HEK293 (cell line): ENCODE measurements around the gene OR5J2.

Experiments used
- KLF16 ChIP-seq: fragments of 450-650 bp; formaldehyde crosslinking; IDR thresholded peaks from 2 replicates; pipeline ENCODE4 v1.5.1; 2017; ENCODE audit warnings: missing biosample characterization, missing genetic modification characterization
- SP3 ChIP-seq: fragments of 450-650 bp; formaldehyde crosslinking; IDR thresholded peaks from 2 replicates; pipeline ENCODE4 v1.5.1; 2016; ENCODE audit warnings: missing biosample characterization, missing genetic modification characterization
- YY1 ChIP-seq: fragments of 450-650 bp; formaldehyde crosslinking; IDR thresholded peaks from 2 replicates; pipeline ENCODE4 v1.5.1; 2018; ENCODE audit warnings: missing biosample characterization, missing genetic modification characterization
- ZFP3 ChIP-seq: fragments of 450-650 bp; formaldehyde crosslinking; IDR thresholded peaks from 2 replicates; pipeline ENCODE4 v1.5.1; 2016; ENCODE audit warnings: low read depth, missing biosample characterization, missing genetic modification characterization
- ZNF16 ChIP-seq: fragments of 450-650 bp; formaldehyde crosslinking; IDR thresholded peaks from 2 replicates; pipeline ENCODE4 v1.5.1; 2016; ENCODE audit warnings: low read depth, missing biosample characterization, missing genetic modification characterization
- ZNF561 ChIP-seq: fragments of 450-650 bp; IDR thresholded peaks from 2 replicates; pipeline ENCODE4 v1.5.1; 2018; ENCODE audit warnings: missing biosample characterization, missing genetic modification characterization, borderline replicate concordance
- ZNF623 ChIP-seq: fragments of 450-650 bp; formaldehyde crosslinking; IDR thresholded peaks from 2 replicates; pipeline ENCODE4 v1.5.1; 2016; ENCODE audit warnings: missing biosample characterization, missing genetic modification characterization
- ZNF747 ChIP-seq: fragments of 450-650 bp; formaldehyde crosslinking; IDR thresholded peaks from 2 replicates; pipeline ENCODE4 v1.5.1; 2016; ENCODE audit warnings: missing biosample characterization, missing genetic modification characterization
- ZNF792 ChIP-seq: fragments of 450-650 bp; formaldehyde crosslinking; IDR thresholded peaks from 2 replicates; pipeline ENCODE4 v1.5.1; 2016; ENCODE audit warnings: missing biosample characterization, missing genetic modification characterization
- TF ChIP-seq, protein P1 (sequence below): fragments of 450-650 bp; formaldehyde crosslinking; IDR thresholded peaks from 2 replicates; pipeline ENCODE4 v1.5.1; 2016; ENCODE audit warnings: missing biosample characterization, missing genetic modification characterization
- TF ChIP-seq, protein P2 (sequence below): fragments of 450-650 bp; formaldehyde crosslinking; IDR thresholded peaks from 2 replicates; pipeline ENCODE4 v1.5.1; 2017; ENCODE audit warnings: missing biosample characterization, missing genetic modification characterization
- TF ChIP-seq, protein P3 (sequence below): fragments of 450-650 bp; formaldehyde crosslinking; IDR thresholded peaks from 2 replicates; pipeline ENCODE4 v1.5.1; 2016; ENCODE audit warnings: missing biosample characterization, missing genetic modification characterization

DNA sequence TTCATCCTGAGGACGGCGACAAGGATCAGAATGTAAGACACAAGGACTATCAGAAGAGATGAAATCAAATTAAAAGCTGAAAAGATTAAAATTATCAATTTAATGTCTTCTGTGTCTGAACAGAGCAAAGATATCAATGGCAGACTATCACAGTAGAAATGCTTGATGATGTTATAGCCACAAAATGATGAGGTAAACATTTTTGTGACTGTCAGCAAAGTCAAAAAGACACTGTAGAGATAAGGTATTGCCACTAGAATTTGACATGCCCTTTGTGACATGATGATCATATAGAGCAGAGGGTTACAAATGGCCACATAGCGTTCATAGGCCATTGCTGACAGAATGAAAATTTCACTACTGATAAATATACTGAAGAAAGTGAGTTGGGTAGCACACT, 12.2 kb downstream of the OR5J2 start:
- TF ChIP-seq SP3 (tag by site-specific recombination) (no peak), ZNF16 (tag by site-specific recombination) (no peak), KLF16 (tag by site-specific recombination) (no peak), ZNF623 (tag by site-specific recombination) (no peak), ZNF561 (no peak), ZNF747 (tag by site-specific recombination) (no peak), YY1 (tag by site-specific recombination) (no peak), ZNF792 (tag by site-specific recombination) (no peak), ZFP3 (no peak)
- TF ChIP-seq, protein P1, sequence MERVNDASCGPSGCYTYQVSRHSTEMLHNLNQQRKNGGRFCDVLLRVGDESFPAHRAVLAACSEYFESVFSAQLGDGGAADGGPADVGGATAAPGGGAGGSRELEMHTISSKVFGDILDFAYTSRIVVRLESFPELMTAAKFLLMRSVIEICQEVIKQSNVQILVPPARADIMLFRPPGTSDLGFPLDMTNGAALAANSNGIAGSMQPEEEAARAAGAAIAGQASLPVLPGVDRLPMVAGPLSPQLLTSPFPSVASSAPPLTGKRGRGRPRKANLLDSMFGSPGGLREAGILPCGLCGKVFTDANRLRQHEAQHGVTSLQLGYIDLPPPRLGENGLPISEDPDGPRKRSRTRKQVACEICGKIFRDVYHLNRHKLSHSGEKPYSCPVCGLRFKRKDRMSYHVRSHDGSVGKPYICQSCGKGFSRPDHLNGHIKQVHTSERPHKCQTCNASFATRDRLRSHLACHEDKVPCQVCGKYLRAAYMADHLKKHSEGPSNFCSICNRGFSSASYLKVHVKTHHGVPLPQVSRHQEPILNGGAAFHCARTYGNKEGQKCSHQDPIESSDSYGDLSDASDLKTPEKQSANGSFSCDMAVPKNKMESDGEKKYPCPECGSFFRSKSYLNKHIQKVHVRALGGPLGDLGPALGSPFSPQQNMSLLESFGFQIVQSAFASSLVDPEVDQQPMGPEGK = no peak
- TF ChIP-seq, protein P2, sequence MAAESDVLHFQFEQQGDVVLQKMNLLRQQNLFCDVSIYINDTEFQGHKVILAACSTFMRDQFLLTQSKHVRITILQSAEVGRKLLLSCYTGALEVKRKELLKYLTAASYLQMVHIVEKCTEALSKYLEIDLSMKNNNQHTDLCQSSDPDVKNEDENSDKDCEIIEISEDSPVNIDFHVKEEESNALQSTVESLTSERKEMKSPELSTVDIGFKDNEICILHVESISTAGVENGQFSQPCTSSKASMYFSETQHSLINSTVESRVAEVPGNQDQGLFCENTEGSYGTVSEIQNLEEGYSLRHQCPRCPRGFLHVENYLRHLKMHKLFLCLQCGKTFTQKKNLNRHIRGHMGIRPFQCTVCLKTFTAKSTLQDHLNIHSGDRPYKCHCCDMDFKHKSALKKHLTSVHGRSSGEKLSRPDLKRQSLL (tag by site-specific recombination) = no peak
- TF ChIP-seq, protein P3, sequence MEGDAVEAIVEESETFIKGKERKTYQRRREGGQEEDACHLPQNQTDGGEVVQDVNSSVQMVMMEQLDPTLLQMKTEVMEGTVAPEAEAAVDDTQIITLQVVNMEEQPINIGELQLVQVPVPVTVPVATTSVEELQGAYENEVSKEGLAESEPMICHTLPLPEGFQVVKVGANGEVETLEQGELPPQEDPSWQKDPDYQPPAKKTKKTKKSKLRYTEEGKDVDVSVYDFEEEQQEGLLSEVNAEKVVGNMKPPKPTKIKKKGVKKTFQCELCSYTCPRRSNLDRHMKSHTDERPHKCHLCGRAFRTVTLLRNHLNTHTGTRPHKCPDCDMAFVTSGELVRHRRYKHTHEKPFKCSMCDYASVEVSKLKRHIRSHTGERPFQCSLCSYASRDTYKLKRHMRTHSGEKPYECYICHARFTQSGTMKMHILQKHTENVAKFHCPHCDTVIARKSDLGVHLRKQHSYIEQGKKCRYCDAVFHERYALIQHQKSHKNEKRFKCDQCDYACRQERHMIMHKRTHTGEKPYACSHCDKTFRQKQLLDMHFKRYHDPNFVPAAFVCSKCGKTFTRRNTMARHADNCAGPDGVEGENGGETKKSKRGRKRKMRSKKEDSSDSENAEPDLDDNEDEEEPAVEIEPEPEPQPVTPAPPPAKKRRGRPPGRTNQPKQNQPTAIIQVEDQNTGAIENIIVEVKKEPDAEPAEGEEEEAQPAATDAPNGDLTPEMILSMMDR (tag by site-specific recombination) = no peak
